Stomach (tissue), 4 donors: ENCODE data around the gene STK32C.

Experiments used
- CTCF ChIP-seq, 7 experiments: fragments of 450-650 bp in 4 of 7; fragments of 200-600 bp in 3 of 7; sonication (generic) in 3 of 7; IDR thresholded peaks; one replicate each; pipeline ENCODE4 v1.5.1; 2016 to 2019; ENCODE audit warnings: antibody characterized with exemption in 7 of 7, control low read depth in 2 of 7, mild to moderate bottlenecking in 1 of 7
- EP300 ChIP-seq: sonication (generic); formaldehyde crosslinking; IDR thresholded peaks from one replicate; pipeline ENCODE4 v1.6.1; 2017; ENCODE audit warnings: antibody characterized with exemption
- POLR2A ChIP-seq, 4 donors: fragments of 450-650 bp; IDR thresholded peaks; one replicate each; pipeline ENCODE4 v1.6.1; 2016; ENCODE audit warnings: antibody characterized with exemption in 4 of 4, control low read depth in 2 of 4, mild to moderate bottlenecking in 1 of 4, moderate library complexity in 1 of 4

- TF ChIP-seq CTCF (IDR thresholded peaks at IDR 0.05) (no peak), EP300 (no peak), POLR2A (IDR thresholded peaks at IDR 0.05) (no peak)
Measured at GRCh38 chr10:132301371-132302330, 6.1 kb downstream of the STK32C start.
